K562 (cell line): ENCODE data around the gene EMILIN1. TPM values are rescaled to one million over a fixed set of nuclear protein-coding genes. Genes with fewer than 3 reads are reported as not detected.
A peak's percentile ranks its signal among the peaks of the same experiment; 100 is the strongest.

Source experiments
- ARID4B ChIP-seq: sonication (generic); formaldehyde crosslinking; IDR thresholded peaks from 2 replicates; pipeline ENCODE4 v1.8.0; 2022; ENCODE audit warnings: mild to moderate bottlenecking, missing genetic modification reagents
- CREB1 ChIP-seq, 2 experiments: sonication (generic) in 1 of 2; formaldehyde crosslinking in 1 of 2; IDR thresholded peaks; 2 replicates each; pipeline versions ENCODE4 v1.6.1 to v1.8.0; 2012 to 2022; ENCODE audit warnings: inconsistent platforms in 1 of 2, mild to moderate bottlenecking in 1 of 2, missing genetic modification reagents in 1 of 2, moderate library complexity in 1 of 2
- CTCF ChIP-seq, 3 experiments: IDR thresholded peaks in 2 of 3; conservative IDR thresholded peaks in 1 of 3; 2 replicates each; pipeline ENCODE4 v1.5.1; 2011 to 2012; ENCODE audit warnings: low read length in 3 of 3, mild to moderate bottlenecking in 3 of 3, control low read depth in 2 of 3, improper control_type of control experiment in 1 of 3, inconsistent platforms in 1 of 3, low read depth in 1 of 3, mixed read lengths in 1 of 3, moderate library complexity in 1 of 3; ENCODE audit not compliant: insufficient read depth in 2 of 3
- DEAF1 ChIP-seq: fragments of 450-650 bp; formaldehyde crosslinking; IDR thresholded peaks from 2 replicates; pipeline ENCODE4 v1.4.0; 2020; ENCODE audit warnings: mild to moderate bottlenecking, moderate library complexity
- KLF13 ChIP-seq: fragments of 450-650 bp; IDR thresholded peaks from 2 replicates; pipeline ENCODE4 v1.6.1; 2016; ENCODE audit warnings: missing genetic modification characterization, low read depth, mild to moderate bottlenecking, missing compliant biosample characterization, moderate library complexity, borderline replicate concordance
- NR1H2 ChIP-seq: sonication (generic); formaldehyde crosslinking; IDR thresholded peaks from 2 replicates; pipeline ENCODE4 v1.4.0; 2020; ENCODE audit warnings: mild to moderate bottlenecking, missing genetic modification reagents
- NRF1 ChIP-seq, 2 experiments: fragments of 450-650 bp; IDR thresholded peaks in 1 of 2; conservative IDR thresholded peaks in 1 of 2; 2 replicates each; pipeline ENCODE4 v1.6.1; 2014; ENCODE audit warnings: mild to moderate bottlenecking in 2 of 2
- OTX1 ChIP-seq: fragments of 450-650 bp; formaldehyde crosslinking; IDR thresholded peaks from 2 replicates; pipeline ENCODE4 v1.4.0; 2022; ENCODE audit warnings: mild to moderate bottlenecking
- POLR2AphosphoS5 ChIP-seq: IDR thresholded peaks from 2 replicates; pipeline ENCODE4 v1.6.1; 2011; ENCODE audit warnings: mild to moderate bottlenecking, low read depth, low read length, moderate library complexity; ENCODE audit not compliant: control insufficient read depth, insufficient read depth
- SIN3B ChIP-seq: fragments of 450-650 bp; IDR thresholded peaks from 2 replicates; pipeline ENCODE4 v1.6.1; 2017; ENCODE audit warnings: low read depth, mild to moderate bottlenecking, moderate library complexity
- SIX5 ChIP-seq, 2 experiments: IDR thresholded peaks; 2 replicates each; pipeline ENCODE4 v1.6.1; 2011; ENCODE audit warnings: low read length in 2 of 2, borderline replicate concordance in 1 of 2, low read depth in 1 of 2, mild to moderate bottlenecking in 1 of 2, moderate library complexity in 1 of 2; ENCODE audit not compliant: insufficient read depth in 1 of 2
- SUPT5H ChIP-seq: fragments of 450-650 bp; IDR thresholded peaks from 2 replicates; pipeline ENCODE4 v1.6.1; 2016
- ZBTB11 ChIP-seq, 3 experiments: fragments of 200-800 bp in 1 of 3; fragments of 250-450 bp in 1 of 3; fragments of 450-650 bp in 1 of 3; sonication (Bioruptor Pico) in 1 of 3; sonication (Bioruptor generic) in 1 of 3; formaldehyde crosslinking in 1 of 3; IDR thresholded peaks; 2 replicates each; pipeline versions ENCODE4 v1.6.1 to v1.8.0; 2016 to 2022; ENCODE audit warnings: mild to moderate bottlenecking in 2 of 3, missing genetic modification characterization in 2 of 3, missing compliant biosample characterization in 1 of 3, moderate library complexity in 1 of 3
- polyA plus RNA-seq, 8 experiments: library from polyadenylated mRNA; depleted of rRNA in 4 of 8; stranded (reverse) in 5 of 8; unstranded in 3 of 8; fragments of >200 nt; fragmentation: Nextera tagmentation in 2 of 8; fragmentation: Illumina TruSeq in 1 of 8; extraction: Ambion mirVana in 2 of 8; extraction: Trizol in 1 of 8; gene quantifications; 2 replicates each; pipeline versions ENCODE4 v1.2.1 to v1.2.3, GENCODE V29; 2011 to 2014; ENCODE audit warnings: inconsistent platforms in 1 of 8, missing spikeins in 1 of 8
- total RNA-seq, 7 experiments: library from RNA; depleted of rRNA in 6 of 7; stranded (reverse); fragments of >200 nt in 6 of 7; fragmentation: Illumina TruSeq in 2 of 7; extraction: Trizol in 2 of 7; gene quantifications; 2 replicates each; pipeline versions ENCODE4 v1.2.1 to v1.2.3, GENCODE V29; 2011 to 2021; ENCODE audit warnings: low replicate concordance in 1 of 7

Gene EMILIN1
- total and polyA plus RNA-seq, 9 of the 15 experiments (the other 6 are each of a cell fraction or from before 2014, with no cell fraction given): 0.04 to 2.7 (median 0.54) TPM; not detected in 2

GRCh38 chr2:27071277-27071989, 7.0 kb upstream of the EMILIN1 start, which contains the start of gene OST4 (continued):
- TF ChIP-seq NR1H2 (CRISPR knock-in tag) (peak; percentile 61; the same call in 1 of the 2 replicates), DEAF1 (CRISPR knock-in tag) (peak; percentile 54), CTCF (IDR thresholded peaks at IDR 0.05 in 2 of 3, conservative IDR thresholded peaks at IDR 0.05 in 1 of 3; ENCODE audit: insufficient read depth in 2 of 3, low read depth in 1 of 3, low read length in 3 of 3) (0 out of 6 replicates have a peak, but pooled peaks of 1 of the 3 experiments have one; percentile 12), SIX5 (IDR thresholded peaks at IDR 0.05; ENCODE audit: borderline replicate concordance in 1 of 2, insufficient read depth in 1 of 2, low read depth in 1 of 2, low read length in 2 of 2) (peak in 1 of 2 experiments; percentile 24; a peak in 1 of 4 replicates), ARID4B (CRISPR knock-in tag) (peak; percentile 79; the same call in 1 of the 2 replicates), POLR2AphosphoS5 (peak; percentile 80; the same call in 1 of the 2 replicates), ZBTB11 (CRISPR knock-in tag; IDR thresholded peaks at IDR 0.05) (peak in 1 of 3 experiments; percentile 87; a peak in 2 of 6 replicates), CREB1 (IDR thresholded peaks at IDR 0.05) (peak; percentile 77), CREB1 (CRISPR knock-in tag; IDR thresholded peaks at IDR 0.05) (peak; percentile 71), KLF13 (0 out of 2 replicates have a peak, but pooled peaks have one; percentile 8), SUPT5H (peak; percentile 84), OTX1 (CRISPR knock-in tag) (no peak), NRF1 (conservative IDR thresholded peaks at IDR 0.05 in 1 of 2, IDR thresholded peaks at IDR 0.05 in 1 of 2) (peak; percentile 62 to 66; a peak in 2 of 4 replicates), SIN3B (peak; percentile 81)
